HEK293 (cell line): Measurements from ENCODE around the gene SFXN3.

ENCODE experiments used
- KLF10 ChIP-seq: fragments of 450-650 bp; IDR thresholded peaks from 2 replicates; pipeline ENCODE4 v1.5.1; 2018; ENCODE audit warnings: missing biosample characterization, mild to moderate bottlenecking, missing genetic modification characterization
- KLF7 ChIP-seq: fragments of 450-650 bp; formaldehyde crosslinking; IDR thresholded peaks from 2 replicates; pipeline ENCODE4 v1.5.1; 2016; ENCODE audit warnings: missing biosample characterization, missing genetic modification characterization, borderline replicate concordance
- MYNN ChIP-seq: fragments of 450-650 bp; formaldehyde crosslinking; IDR thresholded peaks from 2 replicates; pipeline ENCODE4 v1.5.1; 2016; ENCODE audit warnings: missing biosample characterization, missing genetic modification characterization, borderline replicate concordance
- ZBTB10 ChIP-seq: fragments of 450-650 bp; formaldehyde crosslinking; IDR thresholded peaks from 2 replicates; pipeline ENCODE4 v1.5.1; 2016; ENCODE audit warnings: missing biosample characterization, missing genetic modification characterization
- ZBTB11 ChIP-seq: fragments of 450-650 bp; formaldehyde crosslinking; conservative IDR thresholded peaks from 2 replicates; pipeline ENCODE4 v1.5.1; 2016; ENCODE audit warnings: low read depth, missing biosample characterization, missing genetic modification characterization
- ZFP3 ChIP-seq: fragments of 450-650 bp; formaldehyde crosslinking; IDR thresholded peaks from 2 replicates; pipeline ENCODE4 v1.5.1; 2016; ENCODE audit warnings: low read depth, missing biosample characterization, missing genetic modification characterization
- ZNF146 ChIP-seq: fragments of 450-650 bp; formaldehyde crosslinking; IDR thresholded peaks from 2 replicates; pipeline ENCODE4 v1.5.1; 2016; ENCODE audit warnings: missing biosample characterization, missing genetic modification characterization
- ZNF155 ChIP-seq: fragments of 450-650 bp; formaldehyde crosslinking; IDR thresholded peaks from 2 replicates; pipeline ENCODE4 v1.5.1; 2016; ENCODE audit warnings: missing biosample characterization, missing genetic modification characterization
- ZNF174 ChIP-seq: fragments of 450-650 bp; formaldehyde crosslinking; IDR thresholded peaks from 2 replicates; pipeline ENCODE4 v1.5.0; 2017; ENCODE audit warnings: missing biosample characterization, mild to moderate bottlenecking, missing genetic modification characterization
- ZNF175 ChIP-seq: fragments of 450-650 bp; formaldehyde crosslinking; IDR thresholded peaks from 2 replicates; pipeline ENCODE4 v1.5.1; 2016; ENCODE audit warnings: missing biosample characterization, missing genetic modification characterization
- ZNF239 ChIP-seq: fragments of 450-650 bp; formaldehyde crosslinking; IDR thresholded peaks from 2 replicates; pipeline ENCODE4 v1.5.1; 2016; ENCODE audit warnings: missing biosample characterization, missing genetic modification characterization
- ZNF423 ChIP-seq: fragments of 450-650 bp; formaldehyde crosslinking; IDR thresholded peaks from 2 replicates; pipeline ENCODE4 v1.5.1; 2016; ENCODE audit warnings: missing biosample characterization, missing genetic modification characterization
- ZNF600 ChIP-seq: fragments of 450-650 bp; formaldehyde crosslinking; IDR thresholded peaks from 2 replicates; pipeline ENCODE4 v1.5.1; 2016; ENCODE audit warnings: missing biosample characterization, missing genetic modification characterization
- ZNF747 ChIP-seq: fragments of 450-650 bp; formaldehyde crosslinking; IDR thresholded peaks from 2 replicates; pipeline ENCODE4 v1.5.1; 2016; ENCODE audit warnings: missing biosample characterization, missing genetic modification characterization
- ZSCAN5A ChIP-seq: fragments of 450-650 bp; formaldehyde crosslinking; IDR thresholded peaks from 2 replicates; pipeline ENCODE4 v1.5.1; 2016; ENCODE audit warnings: missing biosample characterization, missing genetic modification characterization
- TF ChIP-seq, protein P1 (sequence below): fragments of 450-650 bp; formaldehyde crosslinking; IDR thresholded peaks from 2 replicates; pipeline ENCODE4 v1.5.0; 2017; ENCODE audit warnings: missing biosample characterization, missing genetic modification characterization, borderline replicate concordance

The SFXN3 gene

DNA sequence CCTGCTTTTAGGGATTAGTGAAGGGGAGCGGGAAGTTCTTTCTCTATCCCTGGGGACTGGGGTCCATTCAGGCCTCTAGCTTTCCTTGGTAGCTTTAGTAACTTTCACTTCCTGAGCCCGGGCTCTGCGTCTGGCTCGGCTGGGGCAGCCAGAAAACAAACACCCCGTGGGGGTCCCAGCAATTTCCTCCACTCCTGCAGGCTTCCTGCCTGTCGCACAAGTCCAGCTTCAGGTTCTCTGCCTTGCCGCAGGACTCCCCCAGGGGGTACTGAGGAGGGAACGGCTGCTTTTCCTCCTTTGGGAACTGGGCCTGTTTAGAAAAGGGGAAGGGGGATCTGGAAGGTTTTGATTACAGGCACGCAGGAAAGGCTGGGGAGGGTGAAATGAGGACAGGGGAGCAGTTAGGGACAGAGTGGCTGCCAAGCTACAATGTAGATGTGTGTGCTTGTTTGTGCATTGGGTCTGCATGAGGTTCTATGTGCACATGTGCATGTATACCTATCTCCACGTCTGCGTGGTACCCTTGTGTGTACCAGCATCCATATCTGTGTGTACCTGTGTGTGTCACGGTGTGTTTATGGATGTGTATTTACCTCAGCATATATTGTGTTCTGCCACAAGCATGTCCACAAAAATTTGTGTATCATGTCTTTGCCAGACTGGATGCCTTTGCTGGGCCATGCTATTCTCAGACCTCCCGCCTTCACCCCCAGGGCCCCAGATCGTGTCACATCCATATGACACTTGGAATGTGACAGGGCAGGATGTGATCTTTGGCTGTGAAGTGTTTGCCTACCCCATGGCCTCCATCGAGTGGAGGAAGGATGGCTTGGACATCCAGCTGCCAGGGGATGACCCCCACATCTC is 32.7 kb downstream of the SFXN3 start (continued):
- no peak for TF ChIP-seq ZBTB11 (tag by site-specific recombination)
- TF ChIP-seq ZSCAN5A (tag by site-specific recombination) = no peak
- TF ChIP-seq ZNF239 = no peak
- no peak for TF ChIP-seq ZNF423 (tag by site-specific recombination)
- TF ChIP-seq ZNF175 (tag by site-specific recombination) = no peak
- no peak for TF ChIP-seq ZNF146 (tag by site-specific recombination)
- TF ChIP-seq ZFP3 (tag by site-specific recombination) = no peak
- no peak for TF ChIP-seq KLF7
- peak; percentile 80 for TF ChIP-seq ZNF600 (tag by site-specific recombination)
- TF ChIP-seq MYNN (tag by site-specific recombination) = no peak
- no peak for TF ChIP-seq ZNF174 (tag by site-specific recombination)
- TF ChIP-seq ZNF747 (tag by site-specific recombination) = no peak
- no peak for TF ChIP-seq KLF10 (tag by site-specific recombination)
- TF ChIP-seq ZNF155 (tag by site-specific recombination) = no peak
- TF ChIP-seq, protein P1, sequence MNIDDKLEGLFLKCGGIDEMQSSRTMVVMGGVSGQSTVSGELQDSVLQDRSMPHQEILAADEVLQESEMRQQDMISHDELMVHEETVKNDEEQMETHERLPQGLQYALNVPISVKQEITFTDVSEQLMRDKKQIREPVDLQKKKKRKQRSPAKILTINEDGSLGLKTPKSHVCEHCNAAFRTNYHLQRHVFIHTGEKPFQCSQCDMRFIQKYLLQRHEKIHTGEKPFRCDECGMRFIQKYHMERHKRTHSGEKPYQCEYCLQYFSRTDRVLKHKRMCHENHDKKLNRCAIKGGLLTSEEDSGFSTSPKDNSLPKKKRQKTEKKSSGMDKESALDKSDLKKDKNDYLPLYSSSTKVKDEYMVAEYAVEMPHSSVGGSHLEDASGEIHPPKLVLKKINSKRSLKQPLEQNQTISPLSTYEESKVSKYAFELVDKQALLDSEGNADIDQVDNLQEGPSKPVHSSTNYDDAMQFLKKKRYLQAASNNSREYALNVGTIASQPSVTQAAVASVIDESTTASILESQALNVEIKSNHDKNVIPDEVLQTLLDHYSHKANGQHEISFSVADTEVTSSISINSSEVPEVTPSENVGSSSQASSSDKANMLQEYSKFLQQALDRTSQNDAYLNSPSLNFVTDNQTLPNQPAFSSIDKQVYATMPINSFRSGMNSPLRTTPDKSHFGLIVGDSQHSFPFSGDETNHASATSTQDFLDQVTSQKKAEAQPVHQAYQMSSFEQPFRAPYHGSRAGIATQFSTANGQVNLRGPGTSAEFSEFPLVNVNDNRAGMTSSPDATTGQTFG = no peak
- no peak for TF ChIP-seq ZBTB10 (tag by site-specific recombination)
